Stimulated activated CD8-positive, alpha-beta memory T cell treated with anti-CD3 and anti-CD28 coated beads, Interleukin-12 subunit alpha, Interleukin-12 subunit beta, amount 100 ng/mL, for 24 hours (primary cell): ENCODE results near the gene INTS11.
A peak's percentile ranks its signal among the peaks of the same experiment; 100 is the strongest.
"Not testable (repeated sequence)": the region's sequence is repeated elsewhere in the genome, so short reads cannot be mapped to it uniquely, and the experiment has no call there.

Experiments used
- DNase-seq: peaks from one replicate; pipeline ENCODE4 v3.0.0-alpha.2; 2020; ENCODE audit errors: extremely low read depth

The INTS11 gene

GRCh38 chr1:1324524-1325287, at the start of gene INTS11, which contains the start of gene CPTP:
Gene INTS11, minus strand, starts transcription at chr1:1324660. Its CDS starts 52 bp downstream, at chr1:1324608.
Gene CPTP, plus strand, starts transcription at chr1:1324802. Its CDS starts 2,109 bp downstream, at chr1:1326911.
- peak; percentile 92 for DNase-seq

- DNase-seq, result no peak
Observed at GRCh38 chr1:1373815-1374588, 49.5 kb upstream of the INTS11 start.

GRCh38 chr1:1373051-1373814, 48.8 kb upstream of the INTS11 start:
- no peak for DNase-seq

GRCh38 chr1:1371746-1372711, 47.6 kb upstream of the INTS11 start:
- DNase-seq, result peak; percentile 45

GRCh38 chr1:1371364-1371745, 46.9 kb upstream of the INTS11 start:
- DNase-seq, result no peak

- DNase-seq, result no peak
Observed at GRCh38 chr1:1370771-1371300, 46.4 kb upstream of the INTS11 start.

- not testable (repeated sequence) for DNase-seq
Observed at GRCh38 chr1:1370094-1370493, 45.6 kb upstream of the INTS11 start.

GRCh38 chr1:1367315-1367714, 42.9 kb upstream of the INTS11 start:
- DNase-seq, result no peak

- DNase-seq, result no peak
Observed at GRCh38 chr1:1366699-1367066, 42.2 kb upstream of the INTS11 start.

GRCh38 chr1:1365875-1366698, 41.6 kb upstream of the INTS11 start:
- DNase-seq, result no peak

- no peak for DNase-seq
Observed at GRCh38 chr1:1364266-1364665, 39.8 kb upstream of the INTS11 start.

- no peak for DNase-seq
Observed at GRCh38 chr1:1361982-1362423, 37.5 kb upstream of the INTS11 start.

GRCh38 chr1:1361233-1361981, 36.9 kb upstream of the INTS11 start:
- no peak for DNase-seq

GRCh38 chr1:1360506-1361169, 36.2 kb upstream of the INTS11 start:
- DNase-seq, result no peak

- DNase-seq, result no peak
Observed at GRCh38 chr1:1359664-1360468, 35.4 kb upstream of the INTS11 start.

GRCh38 chr1:1359308-1359663, 34.8 kb upstream of the INTS11 start:
- DNase-seq, result no peak

- DNase-seq, result no peak
Observed at GRCh38 chr1:1358433-1359271, 34.2 kb upstream of the INTS11 start, which contains the start of gene MXRA8. Gene MXRA8, minus strand, starts transcription at chr1:1358555. Its CDS starts 51 bp downstream, at chr1:1358504.
